GM23248 (cell line): ENCODE measurements around the gene PIR. TPM values are rescaled to one million over a fixed set of nuclear protein-coding genes. Genes with fewer than 3 reads are reported as not detected.
A peak's percentile ranks its signal among the peaks of the same experiment; 100 is the strongest.

ENCODE experiments used
- DNase-seq: peaks from one replicate; pipeline ENCODE4 v3.0.0-alpha.2; 2015
- H2AFZ ChIP-seq: fragments of 200-600 bp; sonication (generic); 2 replicates; pipeline ENCODE4 v1.6.1; 2016; ENCODE audit warnings: antibody characterized with exemption
- H3F3A ChIP-seq: fragments of 200-600 bp; sonication (generic); 2 replicates; pipeline ENCODE4 v1.6.1; 2016; ENCODE audit warnings: mild to moderate bottlenecking, antibody characterized with exemption, mixed run types; ENCODE audit not compliant: insufficient read depth
- H3K27ac ChIP-seq: fragments of 200-600 bp; sonication (generic); 2 replicates; pipeline ENCODE4 v1.5.1; 2016; ENCODE audit warnings: mild to moderate bottlenecking
- H3K27me3 ChIP-seq: fragments of 200-600 bp; sonication (generic); replicated peaks from 2 replicates; pipeline ENCODE4 v1.6.1; 2016; ENCODE audit warnings: mild to moderate bottlenecking; ENCODE audit not compliant: insufficient read depth
- H3K36me3 ChIP-seq: fragments of 200-600 bp; sonication (generic); 2 replicates; pipeline ENCODE4 v1.6.1; 2016; ENCODE audit warnings: low read depth, mild to moderate bottlenecking
- H3K4me1 ChIP-seq: fragments of 200-600 bp; sonication (generic); 2 replicates; pipeline ENCODE4 v1.6.1; 2016; ENCODE audit warnings: mild to moderate bottlenecking; ENCODE audit not compliant: insufficient read depth
- H3K4me2 ChIP-seq: fragments of 200-600 bp; sonication (generic); one replicate; pipeline ENCODE4 v1.6.1; 2016; ENCODE audit warnings: mild to moderate bottlenecking; ENCODE audit not compliant: unreplicated experiment
- H3K4me3 ChIP-seq: fragments of 200-600 bp; sonication (generic); 2 replicates; pipeline ENCODE4 v1.5.1; 2016; ENCODE audit warnings: mild to moderate bottlenecking
- H3K79me2 ChIP-seq: fragments of 200-600 bp; sonication (generic); 2 replicates; pipeline ENCODE4 v1.6.1; 2016; ENCODE audit warnings: mild to moderate bottlenecking; ENCODE audit not compliant: insufficient read depth
- H3K9ac ChIP-seq: fragments of 200-600 bp; sonication (generic); 2 replicates; pipeline ENCODE4 v1.6.1; 2016; ENCODE audit warnings: mild to moderate bottlenecking
- H3K9me2 ChIP-seq: fragments of 200-600 bp; sonication (generic); 2 replicates; pipeline ENCODE4 v1.6.1; 2016; ENCODE audit warnings: mixed run types, mild to moderate bottlenecking, moderate library complexity; ENCODE audit not compliant: insufficient read depth
- H3K9me3 ChIP-seq: fragments of 200-600 bp; sonication (generic); one replicate; pipeline ENCODE4 v1.6.1; 2017; ENCODE audit warnings: low read depth
- H4K20me1 ChIP-seq: fragments of 200-600 bp; sonication (generic); 2 replicates; pipeline ENCODE4 v1.6.0; 2016; ENCODE audit not compliant: insufficient read depth
- EZH2 ChIP-seq: fragments of 200-600 bp; sonication (generic); IDR thresholded peaks from 2 replicates; pipeline ENCODE4 v1.6.1; 2018; ENCODE audit warnings: antibody characterized with exemption, mild to moderate bottlenecking; ENCODE audit not compliant: insufficient read depth, poor library complexity, severe bottlenecking
- EZH2phosphoT487 ChIP-seq: fragments of 200-600 bp; sonication (generic); IDR thresholded peaks from 2 replicates; pipeline ENCODE4 v1.6.1; 2018; ENCODE audit warnings: antibody characterized with exemption, moderate library complexity, mild to moderate bottlenecking, low read depth; ENCODE audit not compliant: insufficient read depth
- WGBS, 2 experiments: methylation state at CpG; one replicate each; pipeline ENCODE4 v1.1.6; 2015 to 2017; ENCODE audit warnings: low lambda C conversion rate in 2 of 2, low coverage in 1 of 2; ENCODE audit errors: missing lambda C conversion rate in 2 of 2; 5-methylcytosine and 5-hydroxymethylcytosine counted together
- in situ Hi-C: fragments of 300-500 bp; cut with MboI; formaldehyde crosslinking; loops from 2 replicates; pipeline ENCODE4 v1.15.0; 2020
- polyA plus RNA-seq: library from polyadenylated mRNA; unstranded; fragments of >200 nt; fragmentation: Nextera tagmentation; extraction: Ambion mirVana; gene quantifications from 2 replicates; pipeline ENCODE4 v1.2.1, GENCODE V29; 2016
- total RNA-seq: library from RNA; depleted of rRNA; stranded (reverse); fragments of >200 nt; shearing (Covaris generic); gene quantifications from 2 replicates; pipeline ENCODE4 v1.2.3, GENCODE V29; 2014

PIR gene
- total and polyA plus RNA-seq, 2 experiments from 2014 or later = 1.7 to 5.9 TPM

GRCh38 chrX:15405846-15406245, 87.3 kb downstream of the PIR start:
- TF ChIP-seq EZH2phosphoT487 = no peak
- TF ChIP-seq EZH2 = no peak
- Histone ChIP-seq H3K4me1 (peaks cover 8% of the 10 kb centered on the region), H3F3A (peaks cover 3% of the 10 kb centered on the region; the same call in 1 of the 2 replicates), H4K20me1 (no peaks in the 10 kb centered on the region), H3K4me2 (no peak overlapping the region), H3K9ac (no peak overlapping the region), H3K27me3 (no peaks in the 10 kb centered on the region), H3K9me2 (no peaks in the 10 kb centered on the region), H3K9me3 (no peaks in the 10 kb centered on the region), H3K4me3 (no peak overlapping the region), H3K27ac (no peak overlapping the region), H3K79me2 (no peaks in the 10 kb centered on the region), H3K36me3 (no peaks in the 10 kb centered on the region), H2AFZ (no peak overlapping the region)
- WGBS, 2 experiments = 38 to 42% methylated on average over 2 to 3 of the region's 3 CpGs
- in situ Hi-C loops = no loop called here
- DNase-seq = peak; percentile 12

- Histone ChIP-seq H3K4me3 (no peak overlapping the region), H3K4me1 (peaks cover 8% of the 10 kb centered on the region), H3F3A (peaks cover 3% of the 10 kb centered on the region; the same call in 1 of the 2 replicates), H4K20me1 (no peaks in the 10 kb centered on the region), H2AFZ (no peak overlapping the region), H3K36me3 (no peaks in the 10 kb centered on the region), H3K9ac (no peak overlapping the region), H3K27me3 (no peaks in the 10 kb centered on the region), H3K4me2 (no peak overlapping the region), H3K79me2 (no peaks in the 10 kb centered on the region), H3K9me3 (no peaks in the 10 kb centered on the region), H3K9me2 (no peaks in the 10 kb centered on the region), H3K27ac (no peak overlapping the region)
- 29 to 34% methylated on average over 7 of the region's 7 CpGs for WGBS, 2 experiments
- in situ Hi-C loops = no loop called here
- peak; percentile 53 for DNase-seq
- no peak for TF ChIP-seq EZH2
- no peak for TF ChIP-seq EZH2phosphoT487
Measured at GRCh38 chrX:15404401-15405096, 88.6 kb downstream of the PIR start.

DNA sequence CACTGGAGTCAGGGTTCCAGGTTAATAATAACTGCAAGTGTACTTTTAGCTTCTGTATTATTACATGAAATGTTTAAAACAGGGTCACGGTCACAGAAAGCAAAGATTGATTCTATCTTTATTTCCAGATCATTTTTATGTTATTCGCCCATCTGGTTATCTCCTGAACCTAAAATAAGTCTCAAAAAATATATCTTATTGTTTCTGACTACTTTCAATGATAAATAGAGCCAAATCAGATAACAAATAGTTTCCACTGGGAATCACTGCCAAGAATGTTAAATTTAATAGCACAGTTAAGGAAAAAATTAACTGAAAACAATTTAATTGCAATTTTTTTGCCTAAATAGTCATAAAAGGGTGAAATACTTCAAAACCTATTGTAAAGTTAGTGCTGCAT, 91.8 kb downstream of the PIR start:
- H3F3A ChIP-seq = peaks cover 3% of the 10 kb centered on the region; the same call in 1 of the 2 replicates

DNA sequence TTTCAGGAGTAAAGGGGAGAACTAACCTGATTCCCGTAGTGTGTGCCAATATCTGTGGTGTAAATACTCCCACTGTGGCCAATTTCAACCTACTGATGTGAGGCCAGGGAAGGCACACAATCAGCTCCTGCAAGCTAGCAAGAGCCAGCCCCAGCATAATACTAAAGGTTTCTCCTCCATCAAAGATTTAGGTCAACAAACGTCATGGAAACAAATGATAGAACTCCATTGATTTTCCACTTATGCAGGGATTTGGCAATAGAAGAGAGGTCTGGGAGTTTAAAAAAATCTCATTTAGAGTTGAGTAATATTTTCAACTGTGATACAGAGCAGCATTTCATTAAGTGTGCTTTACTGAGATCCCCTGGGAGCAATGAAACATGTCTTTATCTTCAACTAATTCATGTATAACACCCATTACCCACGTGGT, 93.2 kb downstream of the PIR start:
- H2AFZ ChIP-seq = no peak overlapping the region
- peaks cover 7% of the 10 kb centered on the region for H3K4me1 ChIP-seq
- no peaks in the 10 kb centered on the region for H3K79me2 ChIP-seq
- H3K27ac ChIP-seq = no peak overlapping the region
- no peaks in the 10 kb centered on the region for H3K9me3 ChIP-seq
- in situ Hi-C loops = no loop called here
- peaks cover under 1% of the 10 kb centered on the region; the same call in 1 of the 2 replicates for H3F3A ChIP-seq
- no peak for TF ChIP-seq EZH2phosphoT487
- no peak for TF ChIP-seq EZH2
- H4K20me1 ChIP-seq = no peaks in the 10 kb centered on the region
- 55 to 56% methylated on average over 3 of the region's 3 CpGs for WGBS, 2 experiments
- H3K4me3 ChIP-seq = no peak overlapping the region
- H3K36me3 ChIP-seq = no peaks in the 10 kb centered on the region
- H3K4me2 ChIP-seq = no peak overlapping the region
- H3K9me2 ChIP-seq = no peaks in the 10 kb centered on the region
- no peak overlapping the region for H3K9ac ChIP-seq
- DNase-seq = no peak
- H3K27me3 ChIP-seq = no peaks in the 10 kb centered on the region

More for the DNA sequence above, 91.8 kb downstream of the PIR start:
- no peak overlapping the region for H3K9ac ChIP-seq
- no peaks in the 10 kb centered on the region for H3K9me2 ChIP-seq
- no peak overlapping the region for H3K4me3 ChIP-seq
- no peaks in the 10 kb centered on the region for H3K27me3 ChIP-seq
- no peaks in the 10 kb centered on the region for H3K36me3 ChIP-seq
- no peaks in the 10 kb centered on the region for H3K79me2 ChIP-seq
- no peak overlapping the region for H3K4me2 ChIP-seq
- no peak overlapping the region for H2AFZ ChIP-seq
- TF ChIP-seq EZH2phosphoT487 (no peak), EZH2 (no peak)
- WGBS, 2 experiments = 48 to 50% methylated on average over 2 of the region's 2 CpGs
- in situ Hi-C loops = no loop called here
- no peak overlapping the region for H3K27ac ChIP-seq
- no peak for DNase-seq
- H3K9me3 ChIP-seq = no peaks in the 10 kb centered on the region
- peaks cover 8% of the 10 kb centered on the region for H3K4me1 ChIP-seq
- H4K20me1 ChIP-seq = no peaks in the 10 kb centered on the region
